MV-4-11 (cell line): ENCODE measurements around the gene CD19.
"Not testable (repeated sequence)": the region's sequence is repeated elsewhere in the genome, so short reads cannot be mapped to it uniquely, and the experiment has no call there.

ENCODE experiments used
- DNase-seq: peaks from one replicate; lab custom pipeline; 2025; lab: John Stamatoyannopoulos, UW

Gene CD19

GRCh38 chr16:28931801-28932225 lies at the start of gene CD19:
Gene CD19 (plus strand): TSS chr16:28931971. CDS start chr16:28932001, 30 bp downstream.
- no peak for DNase-seq

GRCh38 chr16:28882551-28883160 lies 49.1 kb upstream of the CD19 start:
- DNase-seq: no peak

GRCh38 chr16:28883221-28883996 lies 48.4 kb upstream of the CD19 start:
- DNase-seq: no peak

DNA sequence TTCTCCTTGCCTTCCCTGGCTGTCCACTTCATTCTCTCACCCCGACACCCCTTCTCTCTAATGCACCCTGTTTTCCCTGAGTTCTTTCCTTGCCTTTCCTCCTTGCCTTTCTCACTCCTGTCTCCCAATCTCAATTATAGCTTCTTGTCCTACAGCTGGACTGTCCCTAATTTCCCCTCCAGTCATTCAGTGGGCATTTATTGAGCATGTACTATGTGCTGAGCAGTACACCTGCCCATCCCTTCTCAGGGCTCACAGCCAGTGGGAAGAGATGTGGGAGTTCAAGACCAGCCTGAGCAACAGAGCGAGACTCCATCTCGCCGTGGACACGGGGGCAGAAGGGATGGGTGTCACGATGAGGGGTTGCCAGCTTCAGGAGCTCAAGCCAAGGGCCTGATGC lies 47.7 kb upstream of the CD19 start:
- no peak for DNase-seq

DNA sequence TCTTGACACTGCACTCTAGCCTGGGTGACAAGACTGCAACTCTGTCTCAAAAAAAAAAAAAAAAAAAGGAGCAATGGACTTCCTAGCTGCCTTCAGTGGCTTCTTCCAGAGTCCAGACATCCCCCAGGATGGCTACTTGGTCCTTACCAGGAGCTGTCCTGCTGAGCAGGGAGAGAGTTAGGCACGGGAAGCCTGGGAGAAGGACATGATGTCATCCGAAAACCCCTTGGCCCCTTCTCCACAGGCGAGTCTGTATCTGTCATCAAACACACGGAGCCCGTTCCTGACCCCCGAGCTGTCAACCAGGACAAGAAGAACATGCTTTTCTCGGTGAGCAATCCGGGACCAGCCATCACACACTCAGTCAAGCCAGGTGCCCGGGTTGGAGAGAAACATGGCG lies 44.8 kb upstream of the CD19 start:
- no peak for DNase-seq

- DNase-seq: not testable (repeated sequence)
Measured at GRCh38 chr16:28890355-28890754, 41.4 kb upstream of the CD19 start.

DNA sequence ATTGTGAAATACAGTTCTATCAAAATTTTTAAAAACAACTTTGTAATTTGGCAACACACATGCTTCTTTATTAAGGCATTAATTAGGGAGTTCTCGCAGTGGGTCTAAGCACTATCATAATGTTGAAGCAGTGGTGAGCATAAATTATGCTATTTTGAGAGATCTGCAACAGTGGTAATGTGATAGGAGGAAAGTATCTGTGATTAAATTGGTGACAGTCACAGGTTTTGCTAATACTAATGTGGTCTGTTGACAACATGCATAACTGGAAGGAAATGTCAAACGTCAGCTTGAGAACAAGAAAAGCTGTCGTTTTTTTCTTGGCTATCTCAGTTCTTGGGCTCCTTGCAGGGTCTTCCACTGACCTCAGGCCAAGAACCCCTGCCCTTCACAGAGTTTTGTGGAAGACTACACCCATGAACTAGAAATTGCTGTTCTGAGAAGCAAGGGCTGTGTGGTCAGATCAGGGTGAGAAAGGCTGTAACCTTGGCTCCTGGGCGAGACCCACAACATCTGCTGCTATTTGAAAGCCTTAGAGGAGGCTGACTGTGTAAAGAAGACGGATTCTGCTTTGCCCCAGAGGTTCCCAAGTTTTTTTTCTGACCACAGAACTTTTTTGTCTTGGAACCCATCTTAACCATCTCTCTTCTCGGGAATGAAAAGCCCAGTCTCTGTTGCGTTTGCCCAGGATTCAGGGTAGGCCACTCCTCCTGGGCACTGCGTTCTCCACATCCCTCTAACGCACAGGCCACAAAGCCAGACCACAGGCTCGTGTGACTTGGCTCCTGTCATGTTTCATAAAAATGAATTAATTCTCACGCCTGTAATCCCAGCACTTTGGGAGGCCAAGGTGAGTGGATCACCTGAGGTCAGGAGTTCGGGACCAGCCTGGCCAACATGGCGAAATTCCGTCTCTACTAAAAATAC lies 39.5 kb upstream of the CD19 start:
- no peak for DNase-seq

GRCh38 chr16:28893291-28893690 lies 38.5 kb upstream of the CD19 start:
- no peak for DNase-seq

GRCh38 chr16:28895609-28896008 lies 36.2 kb upstream of the CD19 start:
- DNase-seq: no peak

DNA sequence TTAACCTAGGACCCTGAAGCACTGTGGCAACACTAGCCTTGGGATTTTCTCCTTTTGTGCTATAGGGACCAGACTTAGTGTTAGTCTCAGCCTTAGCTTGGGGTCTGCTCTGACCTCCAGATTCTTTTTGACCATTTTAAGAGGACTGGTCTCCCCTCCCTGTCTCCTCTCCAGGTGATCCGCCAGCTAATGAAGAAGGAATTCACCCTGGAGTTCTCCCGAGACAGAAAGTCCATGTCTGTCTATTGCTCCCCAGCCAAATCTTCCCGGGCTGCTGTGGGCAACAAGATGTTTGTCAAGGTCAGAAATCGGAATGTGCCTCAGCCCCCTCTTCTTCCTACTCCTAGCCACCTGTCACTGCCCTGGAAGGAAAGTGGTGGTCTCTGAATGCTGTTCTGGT lies 33.9 kb upstream of the CD19 start:
- DNase-seq: no peak

DNA sequence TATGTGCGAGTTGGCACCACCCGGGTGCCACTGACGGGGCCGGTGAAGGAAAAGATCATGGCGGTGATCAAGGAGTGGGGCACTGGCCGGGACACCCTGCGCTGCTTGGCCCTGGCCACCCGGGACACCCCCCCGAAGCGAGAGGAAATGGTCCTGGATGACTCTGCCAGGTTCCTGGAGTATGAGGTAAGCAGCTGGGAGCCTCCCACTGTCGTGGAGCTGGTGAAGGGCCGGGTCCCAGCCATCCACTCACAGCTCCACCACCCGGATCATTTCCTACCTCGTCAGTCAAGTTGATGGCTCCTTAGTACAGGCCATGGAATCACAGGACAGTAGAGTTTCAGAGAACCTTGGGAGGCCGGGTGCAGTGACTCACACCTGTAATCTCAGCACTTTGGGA lies 33.5 kb upstream of the CD19 start:
- no peak for DNase-seq

GRCh38 chr16:28898942-28899341 lies 32.8 kb upstream of the CD19 start:
- no peak for DNase-seq

DNA sequence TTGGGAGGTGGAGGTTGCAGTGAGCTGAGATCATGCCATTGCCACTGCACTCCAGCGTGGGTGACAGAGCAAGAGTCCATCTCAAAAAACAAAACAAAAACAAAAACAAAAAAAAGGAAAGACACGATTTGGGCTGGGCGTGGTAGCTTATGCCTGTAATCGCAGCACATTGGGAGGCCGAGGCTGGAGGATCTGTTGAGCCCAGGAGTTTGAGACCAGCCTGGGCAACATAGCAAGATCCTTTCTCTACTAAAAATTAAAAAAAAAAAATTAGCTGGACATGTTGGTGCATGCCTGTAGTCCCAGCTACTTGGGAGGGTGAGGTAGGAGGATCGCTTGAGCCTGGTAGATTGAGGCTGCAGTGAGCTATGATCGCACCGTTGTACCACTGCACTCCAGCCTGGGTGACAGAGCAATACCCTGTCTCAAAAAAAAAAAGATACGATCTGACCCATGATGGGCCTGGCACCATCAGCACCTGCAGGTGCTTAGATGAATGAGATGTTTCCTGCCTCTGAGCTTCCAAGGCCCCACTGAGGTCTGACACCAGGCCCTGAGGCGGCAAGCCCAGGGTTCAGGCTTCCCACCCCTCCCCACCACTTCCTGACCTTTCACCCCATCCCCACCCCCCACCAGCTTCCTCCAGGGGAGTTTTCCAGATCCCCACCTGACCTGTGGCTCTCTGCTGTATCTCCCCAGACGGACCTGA lies 31.7 kb upstream of the CD19 start:
- DNase-seq: no peak

GRCh38 chr16:28900601-28901000 lies 31.2 kb upstream of the CD19 start:
- DNase-seq: no peak

DNA sequence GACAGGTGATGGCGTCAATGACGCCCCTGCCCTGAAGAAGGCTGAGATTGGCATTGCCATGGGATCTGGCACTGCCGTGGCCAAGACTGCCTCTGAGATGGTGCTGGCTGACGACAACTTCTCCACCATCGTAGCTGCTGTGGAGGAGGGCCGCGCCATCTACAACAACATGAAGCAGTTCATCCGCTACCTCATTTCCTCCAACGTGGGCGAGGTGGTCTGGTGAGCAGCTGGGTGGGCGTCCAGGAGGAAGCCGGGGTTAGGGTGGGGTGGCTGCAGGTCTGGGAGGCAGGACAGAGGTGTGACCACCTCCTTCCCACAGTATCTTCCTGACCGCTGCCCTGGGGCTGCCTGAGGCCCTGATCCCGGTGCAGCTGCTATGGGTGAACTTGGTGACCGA lies 29.9 kb upstream of the CD19 start:
- no peak for DNase-seq

GRCh38 chr16:28902909-28903308 lies 28.9 kb upstream of the CD19 start:
- no peak for DNase-seq

DNA sequence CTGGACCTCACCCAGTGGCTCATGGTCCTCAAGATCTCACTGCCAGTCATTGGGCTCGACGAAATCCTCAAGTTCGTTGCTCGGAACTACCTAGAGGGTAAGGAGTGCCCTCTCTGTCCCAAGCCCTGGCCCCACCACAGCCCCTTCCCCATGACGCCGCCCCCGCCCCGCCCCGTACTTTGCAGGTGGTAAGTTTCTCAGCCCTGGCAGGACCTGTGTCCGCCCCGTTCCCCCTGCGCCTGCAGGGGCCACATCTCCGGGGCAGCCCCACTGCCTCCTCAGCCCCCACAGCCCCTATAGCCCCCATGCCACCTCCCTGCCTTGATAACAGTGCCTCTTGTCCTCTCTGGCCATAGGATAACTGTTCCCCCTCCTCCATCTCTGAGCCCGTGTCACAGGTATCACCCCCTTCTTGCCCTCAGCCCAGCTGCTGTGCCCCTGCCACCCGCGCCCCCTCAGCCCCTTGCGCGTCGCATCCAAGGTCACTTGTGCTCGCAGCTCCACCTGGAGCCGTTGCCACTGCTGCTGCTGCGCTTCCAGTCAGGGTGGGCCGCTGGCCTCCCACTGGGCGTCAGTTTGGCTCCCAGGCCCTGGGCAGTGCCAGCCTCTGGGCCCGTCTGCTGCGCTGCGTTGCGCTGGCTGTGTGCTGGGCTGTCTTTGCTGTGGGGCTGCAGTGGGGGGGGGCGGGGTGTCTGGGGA lies 28.3 kb upstream of the CD19 start:
- no peak for DNase-seq

DNA sequence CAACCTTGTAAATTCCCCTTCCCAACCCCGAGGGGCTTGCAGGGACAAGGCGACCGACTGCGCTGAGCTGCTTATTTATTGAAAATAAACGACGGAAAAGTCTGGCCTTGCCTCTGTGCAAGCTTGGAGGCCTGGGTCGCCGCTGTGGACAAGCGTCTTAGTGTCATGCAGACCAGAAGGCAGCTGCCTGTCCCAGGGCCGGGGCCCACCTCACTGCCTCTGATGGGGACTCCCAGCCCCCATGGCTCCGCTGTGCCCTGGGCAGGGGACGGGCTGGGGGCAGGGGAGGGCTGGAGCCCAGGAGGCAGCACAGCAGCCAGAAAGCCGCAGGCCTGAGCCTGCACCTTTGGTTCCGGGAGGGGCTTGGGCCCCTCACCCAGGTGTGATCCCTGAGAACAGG lies 27.4 kb upstream of the CD19 start:
- DNase-seq: no peak

DNA sequence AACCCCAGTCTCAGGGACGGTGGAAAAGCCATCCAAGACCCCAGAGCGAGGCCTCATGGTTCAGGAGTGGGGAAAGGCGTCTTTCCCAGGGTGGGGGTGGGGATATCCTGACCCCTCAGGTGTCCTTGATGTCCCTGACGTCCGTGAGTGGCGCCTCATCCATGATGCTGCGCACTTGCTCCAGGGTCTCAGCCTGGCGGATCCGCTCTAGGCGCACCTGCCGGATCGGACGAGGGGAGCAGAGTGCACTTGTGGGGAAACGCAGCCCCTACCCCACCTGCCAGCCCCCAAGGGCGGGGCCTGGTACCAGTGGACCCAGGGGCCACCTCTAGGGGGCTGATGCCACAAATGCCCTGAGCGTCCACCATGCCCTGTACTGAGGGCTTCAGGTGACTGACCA lies 26.9 kb upstream of the CD19 start:
- no peak for DNase-seq

DNA sequence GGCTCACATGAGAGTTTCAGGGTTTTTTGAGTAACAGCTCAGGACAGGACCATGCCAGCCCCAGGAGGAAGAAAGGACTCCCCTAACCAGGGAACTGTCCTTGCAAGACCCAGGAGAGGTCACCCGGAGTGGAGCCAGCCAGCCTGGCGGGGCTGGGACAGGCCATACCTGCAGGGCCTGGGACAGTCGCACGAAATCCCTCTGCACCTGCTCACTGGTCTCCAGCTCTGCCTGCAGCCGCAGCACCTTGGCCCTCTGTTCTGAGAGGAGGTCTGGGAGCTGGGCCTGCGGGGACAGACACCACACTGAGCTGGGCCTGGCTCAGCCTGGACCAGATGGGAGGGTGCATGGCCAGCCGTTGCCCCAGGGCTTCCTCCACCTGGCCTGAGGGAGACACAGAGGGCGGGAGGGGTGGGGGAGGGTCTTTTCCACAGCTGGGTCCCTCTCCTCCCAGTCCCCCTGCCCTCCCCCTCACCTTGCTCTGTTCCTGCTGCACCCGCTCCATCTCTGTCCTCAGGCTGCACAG lies 26.5 kb upstream of the CD19 start:
- no peak for DNase-seq

DNA sequence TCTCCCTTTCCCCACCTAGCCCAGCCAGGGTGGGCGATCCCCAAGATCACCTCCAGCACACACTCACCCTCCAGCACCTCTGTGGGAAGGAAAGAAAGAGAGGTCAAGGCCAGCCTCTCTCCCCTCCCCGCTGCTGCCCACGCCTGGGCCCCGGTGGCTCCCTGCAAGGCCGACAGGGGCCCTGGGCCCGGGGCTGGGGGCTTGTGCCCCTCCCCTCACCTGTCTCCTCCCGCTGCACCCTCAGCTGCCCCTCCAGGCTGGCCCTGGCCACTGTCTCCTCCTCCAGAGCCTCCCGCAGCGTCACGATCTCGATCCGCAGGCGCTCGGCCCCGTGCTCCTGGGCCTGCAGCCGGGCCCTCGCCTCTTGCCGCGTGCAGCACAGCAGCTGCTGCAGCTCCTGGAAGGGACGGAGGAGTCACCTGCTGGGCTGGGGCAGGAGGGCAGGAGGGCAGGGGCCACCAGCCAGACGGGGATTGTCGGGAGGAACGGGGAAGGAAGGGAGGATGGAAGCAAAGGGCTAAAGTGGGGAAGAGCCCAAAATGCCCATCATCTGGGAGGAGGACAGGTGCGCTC lies 25.9 kb upstream of the CD19 start:
- no peak for DNase-seq
